Pancreas (tissue), 10 donors: Measurements from ENCODE around the gene DUS1L. TPM values are rescaled to one million over a fixed set of nuclear protein-coding genes. Genes with fewer than 3 reads are reported as not detected.

Experiments used
- ATAC-seq, 4 donors: fragments of 200-7000 bp; cut with Tn5 transposase; one replicate each; pipeline versions ENCODE4 v1.8.0 to v1.9.1; 2020; ENCODE audit warnings: mild to moderate bottlenecking in 4 of 4, moderate library complexity in 4 of 4
- DNase-seq, 6 donors: peaks; one replicate each; pipeline ENCODE4 v3.0.0-alpha.2; 2020
- FAIRE-seq: peaks from 2 replicates; lab custom pipeline; 2012; peaks lifted over from hg19 to GRCh38; lab: Jason Lieb, UNC
- H3K27ac ChIP-seq, 4 donors: fragments of 200-600 bp; sonication (generic); 1 replicate in 3 of 4; 2 replicates in 1 of 4; pipeline versions ENCODE4 v1.5.0 to v1.8.0; 2020
- H3K27me3 ChIP-seq, 4 donors: fragments of 200-600 bp; one replicate each; pipeline ENCODE4 v1.8.0; 2021
- H3K36me3 ChIP-seq, 3 donors: fragments of 200-600 bp; sonication (generic) in 1 of 3; one replicate each; pipeline versions ENCODE4 v1.5.0 to v1.8.0; 2020 to 2021
- H3K4me1 ChIP-seq, 3 donors: fragments of 200-600 bp; one replicate each; pipeline ENCODE4 v1.8.0; 2021
- H3K4me3 ChIP-seq, 4 donors: fragments of 200-600 bp; sonication (generic) in 2 of 4; one replicate each; pipeline versions ENCODE4 v1.5.0 to v1.8.0; 2020 to 2021
- H3K9me3 ChIP-seq, 4 donors: fragments of 200-600 bp; one replicate each; pipeline ENCODE4 v1.8.0; 2021
- CTCF ChIP-seq, 4 donors: fragments of 200-600 bp; sonication (generic) in 3 of 4; IDR thresholded peaks; one replicate each; pipeline versions ENCODE4 v1.5.0 to v1.8.0; 2021; ENCODE audit warnings: antibody characterized with exemption in 4 of 4
- WGBS, 2 donors: extraction: QIAGEN DNeasy Blood & Tissue Kit; methylation state at CpG; one replicate each; pipeline ENCODE4 v1.1.7; 2013; 5-methylcytosine and 5-hydroxymethylcytosine counted together
- intact Hi-C, 3 donors: fragments of 100-400 bp; cut with DNase I; formaldehyde crosslinking; loops; one replicate each; pipeline versions ENCODE4 v1.11.1 to v1.14.2; 2022
- polyA plus RNA-seq, 2 donors: library from polyadenylated mRNA; stranded (reverse); fragments of 200-250 nt; gene quantifications; one replicate each; pipeline ENCODE4 v1.2.3, GENCODE V29; 2013
- total RNA-seq, 6 donors: library from RNA; stranded (reverse); fragmentation: NEBNext Ultra II Directional in 4 of 6; extraction: Animal tissue kit (Norgen Biotek cat#: 25700) in 4 of 6; gene quantifications; one replicate each; pipeline versions ENCODE4 v1.2.1 to v1.2.4, GENCODE V29; 2021 to 2023
- donor health status: healthy with polysubstance abuse.
- donor health status: DM: no; HTN: no; CAD: no; lungs with moderate emphysema.
- donor health status: DM: no; HTN: no; CAD: no.
- donor health status: control.
- donor health status: control.
- donor health status: Bipolar disorder and iron deficiency.
- donor health status: DM: yes; HTN: yes; CAD: no.
- donor health status: DM: no; HTN: no; CAD: no.
- donor health status: DM: no; HTN: no; CAD: no.
- donor health status: DM: yes; HTN: yes; CAD: no.

The DUS1L gene
- total and polyA plus RNA-seq, 8 donors: 56.0 to 186 (median 72.8) TPM

- no peak for TF ChIP-seq CTCF (IDR thresholded peaks at IDR 0.05)
- intact Hi-C loops: loop anchor here in 1 of 3 donors (10.0 kb wide), 1 partner anchor 59 kb away; no protein-coding TSS in a partner anchor
- Histone ChIP-seq H3K4me3 (no peak overlapping the region), H3K27ac (no peak overlapping the region), H3K4me1 (peaks cover 0 to 3% (median 0%) of the 10 kb centered on the region in 3 donors), H3K36me3 (no peaks in the 10 kb centered on the region), H3K27me3 (no peaks in the 10 kb centered on the region), H3K9me3 (no peaks in the 10 kb centered on the region)
- 88 to 92% methylated on average over 16 of the region's 16 CpGs for WGBS, 2 donors
- ATAC-seq (no peak), DNase-seq (no peak), FAIRE-seq (no peak)
Observed at GRCh38 chr17:82013772-82014321, 51.8 kb downstream of the DUS1L start.

DNA sequence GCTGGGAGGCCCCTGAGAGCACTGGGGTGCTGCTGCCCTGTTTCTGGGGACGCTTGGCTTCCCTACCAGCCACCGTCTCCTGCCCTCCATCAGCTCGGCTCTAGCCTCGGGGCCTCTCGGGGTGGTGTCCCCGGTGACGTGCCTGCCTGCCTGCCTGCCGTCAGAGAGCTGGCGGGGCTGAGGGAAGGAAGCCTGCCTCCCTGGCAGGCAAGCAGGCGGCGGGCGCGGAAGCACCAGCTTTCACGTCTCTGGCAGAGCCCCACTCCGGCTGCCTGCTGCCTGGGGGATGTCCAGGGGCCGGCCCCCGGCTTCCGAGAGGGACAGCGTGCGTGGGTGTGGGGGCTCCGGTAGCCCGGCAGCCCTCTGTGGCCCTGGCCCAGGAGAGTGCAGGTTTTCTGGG lies 52.3 kb downstream of the DUS1L start:
- Histone ChIP-seq H3K9me3 (no peaks in the 10 kb centered on the region), H3K27me3 (no peaks in the 10 kb centered on the region), H3K4me1 (peaks cover 0 to 2% (median 0%) of the 10 kb centered on the region in 3 donors), H3K36me3 (no peaks in the 10 kb centered on the region), H3K27ac (no peak overlapping the region), H3K4me3 (no peak overlapping the region)
- intact Hi-C loops: loop anchor here in 1 of 3 donors (10.0 kb wide), 1 partner anchor 59 kb away; no protein-coding TSS in a partner anchor
- FAIRE-seq (no peak), DNase-seq (no peak), ATAC-seq (no peak)
- TF ChIP-seq CTCF (IDR thresholded peaks at IDR 0.05): no peak
- WGBS, 2 donors: 87 to 88% methylated on average over 17 to 22 of the region's 22 CpGs

DNA sequence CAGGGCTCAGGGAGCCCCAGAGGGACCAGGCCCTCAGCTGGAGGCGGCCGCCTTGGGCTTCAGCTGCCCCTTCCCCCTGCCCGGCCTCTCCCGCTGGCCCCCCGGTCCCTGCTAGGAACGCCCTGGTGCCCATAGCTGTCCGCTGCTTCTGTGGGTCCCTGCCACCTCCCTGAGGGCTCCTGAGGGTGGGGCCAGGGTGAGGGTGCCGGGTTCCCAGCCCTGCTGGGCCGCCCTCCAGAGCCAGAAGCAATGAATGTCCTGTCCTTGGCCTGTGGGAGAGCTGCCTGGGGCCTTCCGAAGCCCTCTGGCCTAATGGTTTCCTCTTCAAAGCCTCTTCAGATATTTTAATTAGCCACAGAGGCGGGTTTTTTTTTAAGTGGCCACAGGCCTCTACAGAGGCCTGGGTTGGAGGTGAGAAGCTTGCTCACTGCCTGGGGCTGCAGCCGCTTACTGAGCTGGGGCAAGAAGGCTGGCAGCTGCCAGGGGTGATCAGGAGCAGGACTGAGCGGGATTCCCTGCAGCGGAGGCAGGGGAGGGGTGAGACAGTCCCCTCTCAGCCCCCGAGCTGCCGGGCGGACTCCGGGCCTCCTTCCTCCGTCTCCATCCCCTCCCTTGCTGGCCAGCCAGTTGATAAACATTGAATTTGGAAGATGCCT lies 52.8 kb downstream of the DUS1L start:
- intact Hi-C loops: loop anchor here in 1 of 3 donors (10.0 kb wide), 1 partner anchor 58 kb away; no protein-coding TSS in a partner anchor
- FAIRE-seq (no peak), DNase-seq (no peak), ATAC-seq (no peak)
- no peaks in the 10 kb centered on the region for H3K4me1 ChIP-seq
- TF ChIP-seq CTCF (IDR thresholded peaks at IDR 0.05): no peak
- H3K27me3 ChIP-seq: no peaks in the 10 kb centered on the region
- WGBS, 2 donors: 93% methylated on average over 19 of the region's 19 CpGs
- no peak overlapping the region for H3K27ac ChIP-seq
- no peak overlapping the region for H3K4me3 ChIP-seq
- no peaks in the 10 kb centered on the region for H3K9me3 ChIP-seq
- no peaks in the 10 kb centered on the region for H3K36me3 ChIP-seq

DNA sequence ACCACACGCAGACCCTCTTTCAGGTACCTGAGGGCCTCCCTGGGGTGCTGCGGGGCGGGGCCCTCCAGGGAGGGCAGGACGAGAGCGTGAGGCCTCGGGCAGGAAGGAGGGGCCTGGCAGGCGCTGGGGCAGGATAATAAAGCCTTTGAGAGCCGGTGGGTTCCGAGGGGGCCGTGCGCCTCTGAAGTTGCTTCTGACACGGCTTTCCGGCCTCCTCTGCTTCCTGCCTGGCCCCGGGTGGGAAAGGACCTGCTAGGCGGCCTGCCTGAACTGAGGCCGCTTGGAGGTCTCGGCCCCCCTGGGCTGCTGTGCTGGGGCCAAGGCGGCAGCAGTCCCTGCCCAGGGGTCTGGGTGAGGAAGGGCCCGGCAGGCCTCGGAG lies 53.4 kb downstream of the DUS1L start:
- H3K4me1 ChIP-seq: no peaks in the 10 kb centered on the region
- intact Hi-C loops: loop anchor here in 1 of 3 donors (10.0 kb wide), 1 partner anchor 57 kb away; no protein-coding TSS in a partner anchor
- no peak overlapping the region for H3K4me3 ChIP-seq
- no peaks in the 10 kb centered on the region for H3K36me3 ChIP-seq
- no peak overlapping the region for H3K27ac ChIP-seq
- H3K27me3 ChIP-seq: no peaks in the 10 kb centered on the region
- no peaks in the 10 kb centered on the region for H3K9me3 ChIP-seq
- TF ChIP-seq CTCF (IDR thresholded peaks at IDR 0.05): no peak
- no peak for ATAC-seq
- 86 to 91% methylated on average over 13 to 20 of the region's 20 CpGs for WGBS, 2 donors
- DNase-seq: no peak
- no peak for FAIRE-seq
